ENCODE measurements around the gene SPDYE16. TPM values are rescaled to one million over a fixed set of nuclear protein-coding genes. Genes with fewer than 3 reads are reported as not detected.

The SPDYE16 gene
- total and polyA plus RNA-seq, 10 of the 15 experiments (the other 5 are each of a cell fraction or from before 2014, with no cell fraction given) = 0.04 to 0.92 (median 0.07) TPM; not detected in 1

- peak; percentile 27; the same call in 1 of the 2 replicates for TF ChIP-seq MLLT1 (IDR thresholded peaks at IDR 0.05)
- TF ChIP-seq POLR2AphosphoS5 (IDR thresholded peaks at IDR 0.05; ENCODE audit: low read length) = peak; percentile 67
- peak; percentile 71 for TF ChIP-seq HCFC1 (IDR thresholded peaks at IDR 0.05; ENCODE audit: low read length)
- TF ChIP-seq RELB (IDR thresholded peaks at IDR 0.05; ENCODE audit: low read depth) = peak; percentile 80
- TF ChIP-seq SP1 (IDR thresholded peaks at IDR 0.05; ENCODE audit: low read depth, low read length) = peak; percentile 32
- TF ChIP-seq SIX5 (IDR thresholded peaks at IDR 0.05; ENCODE audit: low read depth, low read length, severe bottlenecking) = peak; percentile 49
- peak; percentile 77; the same call in 1 of the 2 replicates for TF ChIP-seq IRF3 (IDR thresholded peaks at IDR 0.05)
- peak; percentile 68; the same call in 1 of the 2 replicates for TF ChIP-seq NKRF (conservative IDR thresholded peaks at IDR 0.05)
- peak; percentile 19; the same call in 1 of the 2 replicates for TF ChIP-seq PKNOX1 (IDR thresholded peaks at IDR 0.05)
- peak; percentile 28 for TF ChIP-seq E4F1 (IDR thresholded peaks at IDR 0.05; ENCODE audit: borderline replicate concordance, partially characterized antibody)
- TF ChIP-seq RUNX3 (IDR thresholded peaks at IDR 0.05; ENCODE audit: low read length) = 0 out of 2 replicates have a peak, but pooled peaks have one; percentile 3
- peak; percentile 1; the same call in 1 of the 2 replicates for TF ChIP-seq CREB1 (IDR thresholded peaks at IDR 0.05; ENCODE audit: low read depth)
- TF ChIP-seq JUNB (IDR thresholded peaks at IDR 0.05) = peak; percentile 97
- peak; percentile 32; the same call in 1 of the 2 replicates for TF ChIP-seq DPF2 (IDR thresholded peaks at IDR 0.05)
- TF ChIP-seq BACH1 (IDR thresholded peaks at IDR 0.05; ENCODE audit: borderline replicate concordance) = 0 out of 2 replicates have a peak, but pooled peaks have one; percentile 45
- peak; percentile 92 for TF ChIP-seq IKZF1 (conservative IDR thresholded peaks at IDR 0.05)
- TF ChIP-seq BHLHE40 (IDR thresholded peaks at IDR 0.05; ENCODE audit: borderline replicate concordance in 1 of 2, low read depth in 2 of 2, low read length in 1 of 2) = peak; percentile 56 to 88; a peak in 3 of 4 replicates
- peak; percentile 42; the same call in 1 of the 2 replicates for TF ChIP-seq TAF1 (IDR thresholded peaks at IDR 0.05; ENCODE audit: borderline replicate concordance, low read depth, low read length)
Measured at GRCh38 chr7:76549025-76549854, 6.1 kb upstream of the SPDYE16 start (continued).

All from GM12878 (cell line).